Suprapubic skin (tissue), 4 donors: ENCODE measurements around the gene CCND3. TPM values are rescaled to one million over a fixed set of nuclear protein-coding genes. Genes with fewer than 3 reads are reported as not detected.

Source experiments
- DNase-seq, 2 donors: peaks; one replicate each; pipeline ENCODE4 v3.0.0-alpha.2; 2019; ENCODE audit warnings: low spot score in 2 of 2
- H3K27ac ChIP-seq: fragments of 200-600 bp; sonication (generic); one replicate; pipeline ENCODE4 v1.5.1; 2019
- H3K27me3 ChIP-seq: fragments of 200-600 bp; sonication (generic); one replicate; pipeline ENCODE4 v1.5.1; 2019
- H3K36me3 ChIP-seq: fragments of 200-600 bp; sonication (generic); one replicate; pipeline ENCODE4 v1.5.1; 2019
- H3K4me1 ChIP-seq: fragments of 200-600 bp; sonication (generic); one replicate; pipeline ENCODE4 v1.5.1; 2019
- H3K4me3 ChIP-seq: fragments of 200-600 bp; sonication (generic); one replicate; pipeline ENCODE4 v1.5.1; 2019; ENCODE audit warnings: mild to moderate bottlenecking
- H3K9me3 ChIP-seq: fragments of 200-600 bp; sonication (generic); one replicate; pipeline ENCODE4 v1.5.1; 2019
- CTCF ChIP-seq, 2 donors: fragments of 200-600 bp in 1 of 2; fragments of 450-650 bp in 1 of 2; sonication (generic) in 1 of 2; IDR thresholded peaks; one replicate each; pipeline ENCODE4 v1.5.1; 2016 to 2019; ENCODE audit warnings: antibody characterized with exemption in 2 of 2, mild to moderate bottlenecking in 1 of 2, moderate library complexity in 1 of 2
- EP300 ChIP-seq: sonication (generic); formaldehyde crosslinking; IDR thresholded peaks from one replicate; pipeline ENCODE4 v1.6.1; 2017; ENCODE audit warnings: antibody characterized with exemption
- POLR2A ChIP-seq, 2 donors: fragments of 450-650 bp; IDR thresholded peaks; one replicate each; pipeline ENCODE4 v1.6.1; 2017; ENCODE audit warnings: antibody characterized with exemption in 2 of 2, mild to moderate bottlenecking in 2 of 2, moderate library complexity in 2 of 2
- POLR2AphosphoS5 ChIP-seq, 3 donors: sonication (generic); formaldehyde crosslinking; IDR thresholded peaks; one replicate each; pipeline ENCODE4 v1.6.1; 2017; ENCODE audit warnings: antibody characterized with exemption in 3 of 3
- WGBS: methylation state at CpG from one replicate; pipeline ENCODE4 v1.1.5; 2018; 5-methylcytosine and 5-hydroxymethylcytosine counted together
- total RNA-seq, 4 donors: library from RNA; depleted of rRNA; stranded (reverse); fragments of >200 nt; gene quantifications; one replicate each; pipeline ENCODE4 v1.1.0, GENCODE V29; 2016

CCND3 gene
- 100 to 1,000 TPM; 106 to 214 (median 132) TPM for total RNA-seq

GRCh38 chr6:41941280-41942066 lies at the start of gene CCND3:
CCND3 (minus strand) TSS chr6:41941808; CDS start chr6:41941649, 159 bp downstream.
- DNase-seq: peak; percentile 91 to 92
- H3K27ac ChIP-seq: peak within 1 kb of the TSS; percentile 62

GRCh38 chr6:41986339-41986738 lies 44.7 kb upstream of the CCND3 start:
- Histone ChIP-seq H3K27me3 (no peaks in the 10 kb centered on the region), H3K36me3 (no peaks in the 10 kb centered on the region), H3K9me3 (no peaks in the 10 kb centered on the region), H3K4me3 (no peak overlapping the region), H3K4me1 (no peaks in the 10 kb centered on the region), H3K27ac (no peak overlapping the region)
- TF ChIP-seq EP300 (no peak), CTCF (IDR thresholded peaks at IDR 0.05) (no peak), POLR2A (IDR thresholded peaks at IDR 0.05) (no peak), POLR2AphosphoS5 (IDR thresholded peaks at IDR 0.05) (no peak)
- 93% methylated on average over 2 of the region's 2 CpGs for WGBS
- no peak for DNase-seq

More at GRCh38 chr6:41941280-41942066, at the start of gene CCND3:
- Histone ChIP-seq H3K4me3 (peak within 1 kb of the TSS; percentile 79), H3K27me3 (no peaks in the 10 kb centered on the region), H3K36me3 (no peaks in the 10 kb centered on the region), H3K9me3 (no peaks in the 10 kb centered on the region), H3K4me1 (peaks cover 53% of the 10 kb centered on the region)
- no peak for TF ChIP-seq POLR2A (IDR thresholded peaks at IDR 0.05)
- under 1% methylated on average over 32 of the region's 87 CpGs for WGBS

- 59% methylated on average over 4 of the region's 4 CpGs for WGBS
- H3K4me1 ChIP-seq: no peaks in the 10 kb centered on the region
- H3K36me3 ChIP-seq: no peaks in the 10 kb centered on the region
- H3K4me3 ChIP-seq: no peak overlapping the region
- TF ChIP-seq CTCF (IDR thresholded peaks at IDR 0.05) (no peak), EP300 (no peak), POLR2AphosphoS5 (IDR thresholded peaks at IDR 0.05) (no peak), POLR2A (IDR thresholded peaks at IDR 0.05) (no peak)
- H3K9me3 ChIP-seq: no peaks in the 10 kb centered on the region
- no peaks in the 10 kb centered on the region for H3K27me3 ChIP-seq
- no peak for DNase-seq
- H3K27ac ChIP-seq: no peak overlapping the region
Observed at GRCh38 chr6:41984623-41985022, 43.0 kb upstream of the CCND3 start.

GRCh38 chr6:41976794-41977484 lies 35.3 kb upstream of the CCND3 start:
- Histone ChIP-seq H3K4me3 (no peak overlapping the region), H3K27ac (no peak overlapping the region), H3K36me3 (no peaks in the 10 kb centered on the region), H3K27me3 (no peaks in the 10 kb centered on the region), H3K4me1 (no peaks in the 10 kb centered on the region), H3K9me3 (no peaks in the 10 kb centered on the region)
- DNase-seq: peak in 1 of 2 donors; percentile 18
- WGBS: 59% methylated on average over 9 of the region's 9 CpGs
- TF ChIP-seq POLR2A (IDR thresholded peaks at IDR 0.05) (no peak), CTCF (IDR thresholded peaks at IDR 0.05) (no peak), POLR2AphosphoS5 (IDR thresholded peaks at IDR 0.05) (no peak), EP300 (no peak)

- TF ChIP-seq POLR2A (IDR thresholded peaks at IDR 0.05) (no peak), EP300 (no peak), POLR2AphosphoS5 (IDR thresholded peaks at IDR 0.05) (no peak), CTCF (IDR thresholded peaks at IDR 0.05) (no peak)
- Histone ChIP-seq H3K4me1 (peaks cover under 1% of the 10 kb centered on the region), H3K4me3 (no peak overlapping the region), H3K27ac (no peak overlapping the region), H3K9me3 (no peaks in the 10 kb centered on the region), H3K27me3 (no peaks in the 10 kb centered on the region), H3K36me3 (no peaks in the 10 kb centered on the region)
- DNase-seq: peak in 1 of 2 donors; percentile 57
- WGBS: 77% methylated on average over 4 of the region's 4 CpGs
Observed at GRCh38 chr6:41975276-41975675, 33.7 kb upstream of the CCND3 start.
